Measurements from ENCODE around the gene PRRC2B.

PRRC2B gene

GRCh38 chr9:131477816-131478419, 84.0 kb downstream of the PRRC2B start:
- DNase-seq (ENCODE audit: extremely low read depth, low read depth): no peak
- TF ChIP-seq, protein P1, sequence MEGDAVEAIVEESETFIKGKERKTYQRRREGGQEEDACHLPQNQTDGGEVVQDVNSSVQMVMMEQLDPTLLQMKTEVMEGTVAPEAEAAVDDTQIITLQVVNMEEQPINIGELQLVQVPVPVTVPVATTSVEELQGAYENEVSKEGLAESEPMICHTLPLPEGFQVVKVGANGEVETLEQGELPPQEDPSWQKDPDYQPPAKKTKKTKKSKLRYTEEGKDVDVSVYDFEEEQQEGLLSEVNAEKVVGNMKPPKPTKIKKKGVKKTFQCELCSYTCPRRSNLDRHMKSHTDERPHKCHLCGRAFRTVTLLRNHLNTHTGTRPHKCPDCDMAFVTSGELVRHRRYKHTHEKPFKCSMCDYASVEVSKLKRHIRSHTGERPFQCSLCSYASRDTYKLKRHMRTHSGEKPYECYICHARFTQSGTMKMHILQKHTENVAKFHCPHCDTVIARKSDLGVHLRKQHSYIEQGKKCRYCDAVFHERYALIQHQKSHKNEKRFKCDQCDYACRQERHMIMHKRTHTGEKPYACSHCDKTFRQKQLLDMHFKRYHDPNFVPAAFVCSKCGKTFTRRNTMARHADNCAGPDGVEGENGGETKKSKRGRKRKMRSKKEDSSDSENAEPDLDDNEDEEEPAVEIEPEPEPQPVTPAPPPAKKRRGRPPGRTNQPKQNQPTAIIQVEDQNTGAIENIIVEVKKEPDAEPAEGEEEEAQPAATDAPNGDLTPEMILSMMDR (IDR thresholded peaks at IDR 0.05; ENCODE audit: low read depth, low read length): no peak

GRCh38 chr9:131478421-131478868, 84.6 kb downstream of the PRRC2B start:
- no peak for DNase-seq (ENCODE audit: extremely low read depth, low read depth)
- TF ChIP-seq, protein P1 (IDR thresholded peaks at IDR 0.05; ENCODE audit: low read depth, low read length): peak; percentile 49

GRCh38 chr9:131478911-131479310, 85.0 kb downstream of the PRRC2B start:
- TF ChIP-seq, protein P1 (IDR thresholded peaks at IDR 0.05; ENCODE audit: low read depth, low read length): no peak
- no peak for DNase-seq (ENCODE audit: extremely low read depth, low read depth)

DNA sequence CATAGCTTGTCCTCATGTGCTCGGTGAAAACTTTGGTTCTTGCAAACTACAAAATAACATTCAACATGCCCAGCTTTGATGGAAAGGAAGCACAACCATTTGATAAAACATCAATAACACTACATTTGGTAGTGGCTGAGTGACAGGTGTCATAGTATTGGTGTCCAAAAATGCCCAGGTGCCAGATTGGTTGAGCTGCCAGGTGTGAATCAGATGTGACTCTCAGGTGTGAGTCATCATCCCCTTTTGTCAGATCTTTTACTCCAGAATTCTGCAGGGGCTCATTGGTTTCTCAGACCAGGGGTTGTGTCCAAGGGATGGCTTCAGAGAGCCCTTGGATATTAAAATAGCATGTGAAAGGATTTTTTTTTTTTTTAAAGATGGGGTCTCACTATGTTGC, 86.4 kb downstream of the PRRC2B start:
- TF ChIP-seq, protein P1 (IDR thresholded peaks at IDR 0.05; ENCODE audit: low read depth, low read length): no peak
- DNase-seq (ENCODE audit: extremely low read depth, low read depth): no peak

- TF ChIP-seq, protein P1 (IDR thresholded peaks at IDR 0.05; ENCODE audit: low read depth, low read length): no peak
- DNase-seq (ENCODE audit: extremely low read depth, low read depth): no peak
Measured at GRCh38 chr9:131481441-131482342, 87.8 kb downstream of the PRRC2B start.

GRCh38 chr9:131482343-131483006, 88.6 kb downstream of the PRRC2B start:
- TF ChIP-seq, protein P1 (IDR thresholded peaks at IDR 0.05; ENCODE audit: low read depth, low read length): no peak
- DNase-seq (ENCODE audit: extremely low read depth, low read depth): no peak
